ENCODE data around the gene SCGB1C2. TPM values are rescaled to one million over a fixed set of nuclear protein-coding genes. Genes with fewer than 3 reads are reported as not detected.
"Not testable (repeated sequence)": the region's sequence is repeated elsewhere in the genome, so short reads cannot be mapped to it uniquely, and the experiment has no call there.

Gene SCGB1C2
- polyA plus RNA-seq (2011; rRNA removed) (not detected in 2 replicates), polyA minus RNA-seq (2011; rRNA and poly(A)+ RNA removed) (not detected in 2 replicates)

DNA sequence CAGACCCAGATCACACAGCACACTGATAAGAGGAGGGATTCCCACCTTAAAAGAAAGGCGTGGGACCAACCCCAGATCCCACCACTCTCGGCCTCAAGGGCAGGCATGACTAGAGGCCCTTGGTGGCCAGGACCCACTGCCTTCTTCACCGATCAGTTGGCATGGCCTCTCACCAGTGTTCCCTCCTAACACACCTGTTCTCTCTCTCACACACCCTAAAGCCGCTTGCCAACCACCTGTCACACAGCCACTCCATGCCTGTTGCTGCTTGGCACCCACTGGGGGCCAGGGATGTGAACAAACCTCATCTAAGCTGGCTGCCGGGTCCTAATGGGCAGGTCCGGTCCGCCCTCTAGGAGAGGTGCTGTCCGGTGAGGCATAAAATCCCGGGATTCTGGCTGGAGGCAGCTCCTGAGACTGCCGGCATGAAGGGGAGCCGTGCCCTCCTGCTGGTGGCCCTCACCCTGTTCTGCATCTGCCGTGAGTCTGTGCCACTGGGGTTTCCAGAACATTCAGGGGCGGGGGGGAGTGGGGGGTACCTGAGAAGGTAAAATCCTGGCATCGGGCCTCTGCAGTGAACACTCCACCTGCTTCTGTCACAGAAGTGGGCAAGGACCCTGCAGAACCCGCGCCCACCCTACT is at the start of gene SCGB1C2:
TSS of gene SCGB1C2 (plus strand) at position 404 of the 642 bp plus-strand sequence. CDS start at position 426, 22 bp downstream.
- H3K36me3 ChIP-seq (ENCODE audit: control insufficient read depth, insufficient read depth, low read length); DNase-seq (ENCODE audit: low read depth); POLR2A ChIA-PET; H3K27me3 ChIP-seq (ENCODE audit: control insufficient read depth, insufficient read depth, low read length); H3K4me3 ChIP-seq (ENCODE audit: low read depth, low read length): not testable (repeated sequence)
- CTCF ChIA-PET, result interaction anchor here (0.6 kb wide), 1 partner anchor 170 kb away, joined by 3 read pairs; no protein-coding TSS in a partner anchor

- DNase-seq (ENCODE audit: low read depth); CTCF ChIA-PET; H3K36me3 ChIP-seq (ENCODE audit: control insufficient read depth, insufficient read depth, low read length); H3K27me3 ChIP-seq (ENCODE audit: control insufficient read depth, insufficient read depth, low read length); POLR2A ChIA-PET; H3K4me3 ChIP-seq (ENCODE audit: low read depth, low read length): not testable (repeated sequence)
Measured at GRCh38 chr17:113111-113510, 24.3 kb upstream of the SCGB1C2 start.

- H3K4me3 ChIP-seq (ENCODE audit: low read depth, low read length); DNase-seq (ENCODE audit: low read depth); H3K36me3 ChIP-seq (ENCODE audit: control insufficient read depth, insufficient read depth, low read length); POLR2A ChIA-PET; CTCF ChIA-PET; H3K27me3 ChIP-seq (ENCODE audit: control insufficient read depth, insufficient read depth, low read length): not testable (repeated sequence)
- TF ChIP-seq CTCF (IDR thresholded peaks at IDR 0.05; ENCODE audit: insufficient read depth, low read depth, low read length), result peak; percentile 63
Measured at GRCh38 chr17:118339-118917, 18.9 kb upstream of the SCGB1C2 start.

DNA sequence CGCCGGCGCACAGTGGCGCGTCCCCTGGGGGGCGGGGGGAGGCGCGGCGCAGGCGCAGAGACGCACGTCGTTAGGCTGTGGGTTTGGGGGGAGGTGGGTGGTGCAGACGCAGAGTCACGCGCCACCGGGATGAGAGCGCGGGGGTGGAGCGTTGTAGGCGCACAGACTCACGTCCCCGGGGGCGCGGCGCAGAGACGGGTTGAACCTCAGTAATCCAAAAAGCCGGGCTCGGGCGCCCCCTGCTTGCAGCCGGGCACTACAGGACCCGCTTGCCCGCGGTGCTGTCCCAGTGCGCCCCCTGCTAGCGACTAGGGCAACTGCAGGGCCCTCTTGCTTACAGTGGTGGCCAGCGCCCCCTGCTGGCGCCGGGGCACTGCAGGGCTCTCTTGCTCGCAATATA is 3.4 kb upstream of the SCGB1C2 start:
- DNase-seq (ENCODE audit: low read depth); H3K27me3 ChIP-seq (ENCODE audit: control insufficient read depth, insufficient read depth, low read length); CTCF ChIA-PET; H3K36me3 ChIP-seq (ENCODE audit: control insufficient read depth, insufficient read depth, low read length); H3K4me3 ChIP-seq (ENCODE audit: low read depth, low read length); POLR2A ChIA-PET: not testable (repeated sequence)

- POLR2A ChIA-PET; CTCF ChIA-PET; H3K36me3 ChIP-seq (ENCODE audit: control insufficient read depth, insufficient read depth, low read length); DNase-seq (ENCODE audit: low read depth); H3K4me3 ChIP-seq (ENCODE audit: low read depth, low read length); H3K27me3 ChIP-seq (ENCODE audit: control insufficient read depth, insufficient read depth, low read length): not testable (repeated sequence)
- 0 out of 2 replicates have a peak, but pooled peaks have one; percentile 1 for TF ChIP-seq CTCF (IDR thresholded peaks at IDR 0.05; ENCODE audit: insufficient read depth, low read depth, low read length)
Measured at GRCh38 chr17:134332-134785, 3.0 kb upstream of the SCGB1C2 start.

GRCh38 chr17:135022-135421 is 2.3 kb upstream of the SCGB1C2 start:
- H3K4me3 ChIP-seq (ENCODE audit: low read depth, low read length); H3K36me3 ChIP-seq (ENCODE audit: control insufficient read depth, insufficient read depth, low read length); POLR2A ChIA-PET; DNase-seq (ENCODE audit: low read depth); H3K27me3 ChIP-seq (ENCODE audit: control insufficient read depth, insufficient read depth, low read length); CTCF ChIA-PET: not testable (repeated sequence)

GRCh38 chr17:135895-136294 is 1.5 kb upstream of the SCGB1C2 start:
- H3K4me3 ChIP-seq (ENCODE audit: low read depth, low read length); POLR2A ChIA-PET; CTCF ChIA-PET; DNase-seq (ENCODE audit: low read depth); H3K27me3 ChIP-seq (ENCODE audit: control insufficient read depth, insufficient read depth, low read length); H3K36me3 ChIP-seq (ENCODE audit: control insufficient read depth, insufficient read depth, low read length): not testable (repeated sequence)
